Fibroblast of pulmonary artery (primary cell): Measurements from ENCODE around the gene MTFP1.

Experiments
- DNase-seq: peaks from one replicate; pipeline ENCODE4 v3.0.0-alpha.2; 2010; ENCODE audit warnings: low read depth
- H3K4me3 ChIP-seq: replicated peaks from 2 replicates; pipeline ENCODE4 v1.5.1; 2011; ENCODE audit warnings: low read depth, mild to moderate bottlenecking, control low read depth, low read length, moderate library complexity
- TF ChIP-seq, protein P1 (sequence below): IDR thresholded peaks from 2 replicates; pipeline ENCODE4 v1.5.1; 2011; ENCODE audit warnings: mild to moderate bottlenecking, control low read depth, low read length, inconsistent platforms; ENCODE audit errors: missing control alignments

The MTFP1 gene

DNA sequence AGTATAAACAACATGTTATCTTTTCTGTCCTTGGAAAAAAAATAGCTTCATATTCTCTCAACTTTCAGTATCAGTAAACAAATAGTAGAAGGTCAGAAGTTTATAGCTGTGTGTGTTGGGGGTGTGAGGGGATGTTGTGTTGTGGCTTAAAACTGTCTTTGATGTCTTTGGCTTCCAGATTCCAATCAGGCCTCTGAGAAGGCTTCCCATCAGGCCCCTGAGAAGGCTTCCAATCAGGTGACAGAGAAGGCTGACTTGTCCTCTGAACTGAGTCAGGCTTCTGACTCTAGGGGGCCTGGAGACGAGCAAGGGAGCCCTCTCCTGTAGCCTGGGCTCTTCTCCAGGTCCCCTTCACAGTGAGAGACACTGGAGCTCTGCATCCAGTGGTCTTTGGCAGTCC lies 9.3 kb downstream of the MTFP1 start:
- no peak for DNase-seq
- TF ChIP-seq, protein P1, sequence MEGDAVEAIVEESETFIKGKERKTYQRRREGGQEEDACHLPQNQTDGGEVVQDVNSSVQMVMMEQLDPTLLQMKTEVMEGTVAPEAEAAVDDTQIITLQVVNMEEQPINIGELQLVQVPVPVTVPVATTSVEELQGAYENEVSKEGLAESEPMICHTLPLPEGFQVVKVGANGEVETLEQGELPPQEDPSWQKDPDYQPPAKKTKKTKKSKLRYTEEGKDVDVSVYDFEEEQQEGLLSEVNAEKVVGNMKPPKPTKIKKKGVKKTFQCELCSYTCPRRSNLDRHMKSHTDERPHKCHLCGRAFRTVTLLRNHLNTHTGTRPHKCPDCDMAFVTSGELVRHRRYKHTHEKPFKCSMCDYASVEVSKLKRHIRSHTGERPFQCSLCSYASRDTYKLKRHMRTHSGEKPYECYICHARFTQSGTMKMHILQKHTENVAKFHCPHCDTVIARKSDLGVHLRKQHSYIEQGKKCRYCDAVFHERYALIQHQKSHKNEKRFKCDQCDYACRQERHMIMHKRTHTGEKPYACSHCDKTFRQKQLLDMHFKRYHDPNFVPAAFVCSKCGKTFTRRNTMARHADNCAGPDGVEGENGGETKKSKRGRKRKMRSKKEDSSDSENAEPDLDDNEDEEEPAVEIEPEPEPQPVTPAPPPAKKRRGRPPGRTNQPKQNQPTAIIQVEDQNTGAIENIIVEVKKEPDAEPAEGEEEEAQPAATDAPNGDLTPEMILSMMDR = no peak
- H3K4me3 ChIP-seq = no peak overlapping the region

DNA sequence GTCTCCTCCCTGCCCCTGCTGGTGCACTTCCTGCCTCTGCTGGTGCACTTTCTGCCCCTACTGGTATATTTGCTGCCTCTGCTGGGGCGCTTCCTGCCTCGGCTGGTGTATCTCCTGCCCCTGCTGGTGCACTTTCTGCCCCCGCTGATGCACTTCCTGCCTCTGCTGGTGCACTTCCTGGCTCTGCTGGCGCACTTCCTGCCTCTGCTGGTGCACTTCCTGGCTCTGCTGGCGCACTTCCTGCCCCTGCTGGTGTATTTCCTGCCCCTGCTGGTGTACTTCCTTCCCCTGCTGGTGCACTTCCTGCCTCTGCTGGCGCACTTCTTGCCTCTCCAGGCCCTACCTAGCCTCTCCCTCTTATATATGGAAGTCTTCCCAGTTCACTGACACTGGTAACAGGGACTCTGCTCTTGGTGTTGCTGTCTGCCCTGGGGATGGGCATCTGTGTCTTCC lies 10.1 kb downstream of the MTFP1 start:
- no peak overlapping the region for H3K4me3 ChIP-seq
- no peak for DNase-seq
- TF ChIP-seq, protein P1 = no peak

DNA sequence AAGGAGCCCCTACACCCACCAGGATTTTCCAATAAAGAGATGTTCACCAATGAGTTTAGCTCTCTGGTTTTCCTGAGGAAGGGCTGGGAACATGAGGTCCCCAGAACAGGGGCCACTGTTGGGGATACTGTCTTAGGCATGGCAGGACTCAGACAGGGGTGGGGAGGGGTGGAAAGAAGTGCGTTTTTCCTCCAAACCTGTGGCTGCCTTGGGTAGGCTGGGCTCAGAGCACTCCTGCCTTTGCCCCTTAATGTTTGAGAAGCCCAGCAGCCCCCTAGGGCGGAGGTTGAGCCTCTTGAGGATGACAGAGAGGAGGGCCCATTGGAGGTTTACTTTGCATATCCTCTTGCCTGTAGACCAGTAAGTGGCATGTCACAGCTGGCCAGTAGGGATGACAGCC lies 10.6 kb downstream of the MTFP1 start:
- TF ChIP-seq, protein P1 = no peak
- no peak for DNase-seq
- no peak overlapping the region for H3K4me3 ChIP-seq

GRCh38 chr22:30438559-30438958 lies 13.0 kb downstream of the MTFP1 start:
- no peak overlapping the region for H3K4me3 ChIP-seq
- DNase-seq = no peak
- TF ChIP-seq, protein P1 = no peak

- TF ChIP-seq, protein P1 = no peak
- H3K4me3 ChIP-seq = no peak overlapping the region
- DNase-seq = no peak
Observed at GRCh38 chr22:30439226-30439625, 13.7 kb downstream of the MTFP1 start.

- no peak for DNase-seq
- TF ChIP-seq, protein P1 = no peak
- H3K4me3 ChIP-seq = no peak overlapping the region
Observed at GRCh38 chr22:30439836-30440235, 14.3 kb downstream of the MTFP1 start.

GRCh38 chr22:30441088-30441487 lies 15.5 kb downstream of the MTFP1 start:
- TF ChIP-seq, protein P1 = no peak
- DNase-seq = no peak
- H3K4me3 ChIP-seq = no peak overlapping the region
